GM12865 (cell line): Measurements from ENCODE around the gene FGF11.
A peak's percentile ranks its signal among the peaks of the same experiment; 100 is the strongest.

ENCODE experiments used
- DNase-seq: peaks from one replicate; pipeline ENCODE4 v3.0.0; 2010; ENCODE audit warnings: low read depth
- H3K4me3 ChIP-seq: 2 replicates; pipeline ENCODE4 v1.5.1; 2011; ENCODE audit warnings: mild to moderate bottlenecking, low read depth, low read length, control low read depth
- TF ChIP-seq, protein P1 (sequence below): IDR thresholded peaks from 2 replicates; pipeline ENCODE4 v1.5.1; 2011; ENCODE audit warnings: low read length, control low read depth, low read depth, inconsistent platforms; ENCODE audit not compliant: insufficient read depth; ENCODE audit errors: missing control alignments

FGF11 gene

DNA sequence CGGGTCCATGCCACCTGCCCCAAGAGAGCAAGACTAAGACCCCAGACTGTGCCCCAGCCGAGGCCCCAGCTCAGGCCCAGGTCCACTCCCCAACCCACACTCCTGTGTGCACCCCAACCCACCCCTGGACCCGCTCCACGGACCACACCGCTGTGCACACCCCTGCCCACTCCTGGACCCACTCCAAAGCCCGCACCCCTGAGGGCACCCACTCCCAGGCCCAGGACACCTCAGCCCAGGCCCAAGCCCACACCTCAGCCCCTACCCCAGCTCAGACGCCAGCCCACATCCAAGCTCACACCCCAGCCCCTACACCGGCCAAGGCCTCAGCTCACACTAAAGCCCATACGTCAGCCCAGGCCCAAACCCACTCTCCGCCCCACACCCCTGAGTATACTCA lies 9.6 kb upstream of the FGF11 start:
- no peak overlapping the region for H3K4me3 ChIP-seq
- TF ChIP-seq, protein P1, sequence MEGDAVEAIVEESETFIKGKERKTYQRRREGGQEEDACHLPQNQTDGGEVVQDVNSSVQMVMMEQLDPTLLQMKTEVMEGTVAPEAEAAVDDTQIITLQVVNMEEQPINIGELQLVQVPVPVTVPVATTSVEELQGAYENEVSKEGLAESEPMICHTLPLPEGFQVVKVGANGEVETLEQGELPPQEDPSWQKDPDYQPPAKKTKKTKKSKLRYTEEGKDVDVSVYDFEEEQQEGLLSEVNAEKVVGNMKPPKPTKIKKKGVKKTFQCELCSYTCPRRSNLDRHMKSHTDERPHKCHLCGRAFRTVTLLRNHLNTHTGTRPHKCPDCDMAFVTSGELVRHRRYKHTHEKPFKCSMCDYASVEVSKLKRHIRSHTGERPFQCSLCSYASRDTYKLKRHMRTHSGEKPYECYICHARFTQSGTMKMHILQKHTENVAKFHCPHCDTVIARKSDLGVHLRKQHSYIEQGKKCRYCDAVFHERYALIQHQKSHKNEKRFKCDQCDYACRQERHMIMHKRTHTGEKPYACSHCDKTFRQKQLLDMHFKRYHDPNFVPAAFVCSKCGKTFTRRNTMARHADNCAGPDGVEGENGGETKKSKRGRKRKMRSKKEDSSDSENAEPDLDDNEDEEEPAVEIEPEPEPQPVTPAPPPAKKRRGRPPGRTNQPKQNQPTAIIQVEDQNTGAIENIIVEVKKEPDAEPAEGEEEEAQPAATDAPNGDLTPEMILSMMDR: no peak
- DNase-seq: no peak

DNA sequence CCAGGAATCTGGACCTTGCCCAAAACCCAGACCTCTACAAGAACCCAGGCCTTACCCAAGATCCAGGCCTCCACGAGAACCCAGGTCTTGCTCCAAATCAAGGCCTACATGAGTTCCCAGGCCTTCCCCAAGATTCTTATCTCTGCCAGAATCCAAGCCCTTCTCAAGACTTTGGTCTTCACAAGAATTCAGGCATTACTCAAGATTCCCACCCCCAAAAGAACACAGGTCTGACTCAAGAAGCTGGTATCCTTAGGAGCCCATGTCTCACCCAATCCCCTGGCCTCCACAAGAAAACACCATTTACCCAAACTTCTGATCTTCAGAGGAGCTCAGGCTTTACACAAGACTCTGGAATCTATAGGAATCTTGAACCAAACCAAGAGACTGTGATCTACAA lies 8.1 kb upstream of the FGF11 start:
- no peak overlapping the region for H3K4me3 ChIP-seq
- TF ChIP-seq, protein P1: no peak
- no peak for DNase-seq

DNA sequence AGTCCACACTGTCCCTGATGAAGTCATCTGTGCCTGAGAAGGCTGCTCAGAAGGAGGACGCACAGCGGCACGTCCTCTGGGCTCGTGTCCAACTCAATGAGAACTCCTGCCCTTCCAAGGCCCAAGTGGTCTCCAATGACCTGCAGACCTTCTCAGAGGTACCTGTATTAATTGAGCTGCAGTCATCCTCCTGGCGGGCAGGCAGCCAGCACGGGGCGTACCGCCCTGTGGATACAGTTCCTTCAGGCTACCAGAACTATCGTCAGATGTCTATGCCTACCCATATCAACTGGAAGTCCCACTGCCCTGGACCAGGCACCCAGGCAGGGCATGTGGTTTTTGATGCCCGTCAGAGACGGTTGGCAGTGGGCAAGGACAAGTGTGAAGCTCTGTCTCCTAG lies 7.0 kb upstream of the FGF11 start:
- H3K4me3 ChIP-seq: no peak overlapping the region
- TF ChIP-seq, protein P1: no peak
- no peak for DNase-seq

DNA sequence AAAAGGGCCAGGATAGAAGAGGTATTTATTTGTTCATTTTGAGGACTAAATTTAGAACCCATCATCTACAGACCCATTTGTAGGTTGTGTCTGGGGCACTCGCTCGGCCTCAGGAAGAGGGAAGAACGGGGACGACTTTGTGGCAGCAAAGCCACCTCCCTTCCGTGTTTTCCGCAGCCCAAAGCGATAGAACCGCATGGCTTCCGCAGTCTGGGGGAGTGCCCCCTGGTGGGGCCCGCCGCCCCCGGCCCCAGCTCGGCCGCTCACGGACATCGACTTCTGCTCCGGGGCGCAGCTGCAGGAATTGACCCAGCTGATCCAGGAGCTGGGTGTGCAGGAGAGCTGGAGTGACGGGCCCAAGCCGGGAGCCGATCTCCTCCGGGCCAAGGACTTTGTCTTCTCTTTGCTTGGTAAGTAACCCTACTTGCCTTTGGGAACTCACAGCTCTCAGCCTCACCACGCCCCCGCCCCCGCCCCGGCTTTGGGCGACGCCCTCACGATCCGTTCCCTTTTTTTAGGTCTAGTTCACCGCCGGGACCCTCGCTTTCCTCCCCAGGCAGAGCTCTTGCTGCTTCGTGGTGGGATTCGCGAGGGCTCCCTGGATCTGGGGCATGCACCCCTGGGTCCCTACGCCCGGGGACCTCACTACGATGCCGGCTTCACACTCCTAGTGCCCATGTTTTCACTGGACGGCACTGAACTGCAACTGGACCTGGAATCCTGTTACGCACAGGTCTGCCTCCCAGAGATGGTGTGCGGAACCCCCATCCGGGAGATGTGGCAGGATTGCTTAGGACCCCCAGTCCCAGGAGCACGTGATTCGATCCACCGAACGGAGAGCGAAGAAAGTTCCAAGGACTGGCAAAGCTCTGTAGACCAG lies 3.4 kb upstream of the FGF11 start:
- H3K4me3 ChIP-seq: peak overlapping the region; percentile 58
- TF ChIP-seq, protein P1: peak; percentile 34
- DNase-seq: peak; percentile 70

DNA sequence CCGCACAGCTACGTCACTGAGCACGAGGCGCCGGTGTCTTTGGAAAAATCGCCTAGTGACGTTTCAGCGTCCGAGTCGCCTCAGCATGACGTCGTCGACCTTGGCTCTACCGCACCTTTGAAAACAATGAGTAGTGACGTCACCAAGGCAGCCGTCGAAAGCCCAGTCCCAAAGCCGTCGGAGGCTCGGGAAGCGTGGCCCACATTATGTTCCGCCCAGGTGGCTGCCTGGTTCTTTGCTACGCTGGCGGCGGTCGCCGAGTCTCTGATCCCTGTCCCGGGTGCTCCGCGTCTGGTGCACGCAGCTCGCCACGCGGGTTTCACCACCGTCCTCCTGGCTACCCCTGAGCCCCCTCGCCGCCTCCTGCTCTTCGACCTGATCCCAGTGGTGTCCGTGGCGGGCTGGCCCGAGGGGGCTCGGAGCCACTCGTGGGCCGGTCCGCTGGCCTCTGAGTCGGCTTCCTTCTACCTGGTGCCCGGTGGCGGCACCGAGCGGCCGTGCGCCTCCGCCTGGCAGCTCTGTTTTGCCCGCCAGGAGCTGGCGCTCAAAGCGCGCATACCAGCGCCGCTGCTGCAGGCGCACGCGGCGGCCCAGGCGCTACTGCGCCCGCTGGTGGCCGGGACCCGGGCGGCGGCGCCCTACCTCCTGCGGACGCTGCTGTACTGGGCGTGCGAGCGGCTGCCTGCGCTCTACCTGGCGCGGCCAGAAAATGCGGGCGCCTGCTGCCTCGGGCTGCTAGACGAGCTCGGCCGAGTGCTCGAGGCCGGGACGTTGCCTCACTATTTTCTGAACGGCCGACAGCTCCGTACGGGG lies 2.5 kb upstream of the FGF11 start:
- TF ChIP-seq, protein P1: peak; percentile 78
- peak; percentile 92 for DNase-seq
- H3K4me3 ChIP-seq: peak overlapping the region; percentile 58

DNA sequence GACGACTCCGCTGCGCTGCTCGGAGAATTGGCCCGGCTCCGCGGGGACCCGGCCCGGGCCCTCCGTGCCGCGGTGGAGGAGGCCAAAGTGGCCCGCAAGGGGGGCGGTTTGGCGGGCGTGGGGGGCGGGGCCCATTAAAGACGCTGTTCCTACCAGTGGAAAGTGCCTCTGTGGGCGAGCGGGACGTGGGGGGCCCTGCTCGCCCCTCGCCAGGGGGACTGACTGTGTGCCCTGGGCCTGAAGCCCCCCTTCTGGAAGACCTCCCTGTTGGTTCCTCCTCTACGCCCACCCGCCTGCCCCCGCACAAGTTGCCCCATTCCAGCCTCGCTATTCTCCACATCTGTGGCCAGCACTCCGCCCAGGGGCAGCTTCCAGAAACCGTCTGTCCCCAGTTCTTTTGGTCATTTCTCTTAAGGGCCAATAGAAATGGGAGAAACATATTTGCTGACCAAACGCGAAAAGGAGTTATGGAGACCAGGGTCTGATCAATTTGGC lies 1.9 kb upstream of the FGF11 start:
- no peak for DNase-seq
- TF ChIP-seq, protein P1: no peak
- H3K4me3 ChIP-seq: peak overlapping the region; percentile 92
